Right atrium auricular region (tissue), 2 donors: Measurements from ENCODE around the gene PPP1R36. TPM values are rescaled to one million over a fixed set of nuclear protein-coding genes. Genes with fewer than 3 reads are reported as not detected.
"Not testable (repeated sequence)": the region's sequence is repeated elsewhere in the genome, so short reads cannot be mapped to it uniquely, and the experiment has no call there.

ENCODE experiments used
- DNase-seq: peaks from one replicate; pipeline ENCODE4 v3.0.0-alpha.2; 2019; ENCODE audit warnings: low spot score
- H3K27ac ChIP-seq, 2 donors: fragments of 200-600 bp; sonication (generic); 1 replicate in 1 of 2; 2 replicates in 1 of 2; pipeline ENCODE4 v1.5.1; 2016 to 2019
- H3K27me3 ChIP-seq, 2 donors: fragments of 200-600 bp; sonication (generic); one replicate each; pipeline versions ENCODE4 v1.5.1 to v1.6.0; 2017 to 2019
- H3K36me3 ChIP-seq: fragments of 200-600 bp; sonication (generic); one replicate; pipeline ENCODE4 v1.5.1; 2016
- H3K4me1 ChIP-seq, 2 donors: fragments of 200-600 bp; sonication (generic); one replicate each; pipeline versions ENCODE4 v1.5.1 to v1.6.0; 2017 to 2019
- H3K4me3 ChIP-seq, 2 donors: fragments of 200-600 bp; sonication (generic); 1 replicate in 1 of 2; 2 replicates in 1 of 2; pipeline ENCODE4 v1.5.1; 2017 to 2019; ENCODE audit warnings: mild to moderate bottlenecking in 1 of 2, moderate library complexity in 1 of 2
- H3K9me3 ChIP-seq, 2 donors: fragments of 200-600 bp; sonication (generic); one replicate each; pipeline ENCODE4 v1.5.1; 2019
- total RNA-seq, 2 donors: library from RNA; depleted of rRNA; stranded (reverse); fragments of >200 nt; gene quantifications; one replicate each; pipeline ENCODE4 v1.1.0, GENCODE V29; 2016
- TF ChIP-seq, protein P1 (sequence below), 2 donors: fragments of 200-600 bp; sonication (generic); IDR thresholded peaks; one replicate each; pipeline ENCODE4 v1.5.1; 2019; ENCODE audit warnings: antibody characterized with exemption in 2 of 2

PPP1R36 gene
- total RNA-seq, 2 donors from 2014 or later: 0.31 TPM; not detected in 1

DNA sequence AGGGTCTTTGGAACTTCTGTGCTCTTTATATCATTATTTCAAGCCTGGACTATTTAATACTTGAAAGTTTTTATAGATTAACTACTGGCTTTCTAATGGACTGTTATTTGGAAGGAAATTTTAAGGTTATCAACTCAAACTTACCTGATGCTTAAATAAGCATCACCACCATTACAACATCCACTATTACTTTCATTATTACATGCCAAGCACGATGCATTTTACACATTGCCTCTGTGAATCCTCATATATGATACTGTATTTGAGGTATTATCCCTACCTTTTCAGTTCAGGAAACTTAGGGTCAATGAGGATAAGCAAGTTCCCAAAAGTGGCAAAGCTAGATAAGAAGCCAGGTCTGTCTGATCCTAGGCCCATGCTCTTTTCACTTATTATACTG is 32.8 kb upstream of the PPP1R36 start:
- no peak for DNase-seq

DNA sequence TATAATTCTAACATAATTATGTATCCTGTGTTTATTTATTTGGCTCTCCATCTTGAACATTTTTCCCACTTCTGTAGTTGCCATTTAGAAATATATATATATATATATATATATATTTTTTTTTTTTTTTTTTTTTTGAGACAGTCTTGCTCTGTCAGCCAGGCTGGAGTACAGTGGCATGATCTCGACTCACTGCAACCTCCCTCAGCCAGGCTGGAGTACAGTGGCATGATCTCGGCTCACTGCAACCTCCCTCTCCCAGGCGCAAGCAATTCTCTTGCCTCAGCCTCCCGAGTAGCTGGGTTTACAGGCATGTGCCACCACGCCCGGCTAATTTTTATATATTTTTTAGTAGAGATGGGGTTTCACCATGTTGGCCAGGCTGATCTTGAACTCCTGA is 32.1 kb upstream of the PPP1R36 start:
- not testable (repeated sequence) for H3K9me3 ChIP-seq, H3K36me3 ChIP-seq, H3K4me3 ChIP-seq, H3K27me3 ChIP-seq, DNase-seq, H3K27ac ChIP-seq
- H3K4me1 ChIP-seq: peaks cover 0 to 19% of the 10 kb centered on the region in 2 donors

More for the DNA sequence above, 32.8 kb upstream of the PPP1R36 start:
- Histone ChIP-seq H3K36me3 (peaks cover 1% of the 10 kb centered on the region), H3K27me3 (no peaks in the 10 kb centered on the region), H3K9me3 (no peaks in the 10 kb centered on the region), H3K4me3 (no peak overlapping the region), H3K27ac (no peak overlapping the region), H3K4me1 (peaks cover 0 to 25% of the 10 kb centered on the region in 2 donors)
- TF ChIP-seq, protein P1, sequence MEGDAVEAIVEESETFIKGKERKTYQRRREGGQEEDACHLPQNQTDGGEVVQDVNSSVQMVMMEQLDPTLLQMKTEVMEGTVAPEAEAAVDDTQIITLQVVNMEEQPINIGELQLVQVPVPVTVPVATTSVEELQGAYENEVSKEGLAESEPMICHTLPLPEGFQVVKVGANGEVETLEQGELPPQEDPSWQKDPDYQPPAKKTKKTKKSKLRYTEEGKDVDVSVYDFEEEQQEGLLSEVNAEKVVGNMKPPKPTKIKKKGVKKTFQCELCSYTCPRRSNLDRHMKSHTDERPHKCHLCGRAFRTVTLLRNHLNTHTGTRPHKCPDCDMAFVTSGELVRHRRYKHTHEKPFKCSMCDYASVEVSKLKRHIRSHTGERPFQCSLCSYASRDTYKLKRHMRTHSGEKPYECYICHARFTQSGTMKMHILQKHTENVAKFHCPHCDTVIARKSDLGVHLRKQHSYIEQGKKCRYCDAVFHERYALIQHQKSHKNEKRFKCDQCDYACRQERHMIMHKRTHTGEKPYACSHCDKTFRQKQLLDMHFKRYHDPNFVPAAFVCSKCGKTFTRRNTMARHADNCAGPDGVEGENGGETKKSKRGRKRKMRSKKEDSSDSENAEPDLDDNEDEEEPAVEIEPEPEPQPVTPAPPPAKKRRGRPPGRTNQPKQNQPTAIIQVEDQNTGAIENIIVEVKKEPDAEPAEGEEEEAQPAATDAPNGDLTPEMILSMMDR (IDR thresholded peaks at IDR 0.05): no peak

DNA sequence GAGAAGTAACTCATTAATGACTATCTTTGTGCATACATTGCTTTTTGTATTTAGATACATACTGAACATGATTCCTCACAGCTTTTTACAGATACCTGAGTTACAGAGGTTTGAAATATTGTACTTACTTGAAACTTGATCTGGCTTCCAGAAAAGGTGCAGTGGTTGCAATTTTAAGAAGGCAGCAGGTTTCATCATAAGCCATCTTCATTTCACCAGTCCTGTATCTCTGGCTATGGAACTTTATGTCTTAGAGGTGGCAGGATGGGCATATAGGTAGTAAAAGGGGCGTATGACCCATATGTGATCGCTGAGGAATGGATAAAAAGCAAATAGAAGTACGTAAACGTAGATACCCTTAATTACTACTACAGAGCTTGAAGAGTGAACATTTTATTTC is 31.5 kb upstream of the PPP1R36 start:
- H3K27ac ChIP-seq: no peak overlapping the region
- no peak for DNase-seq
- TF ChIP-seq, protein P1 (IDR thresholded peaks at IDR 0.05): no peak
- H3K36me3 ChIP-seq: peaks cover 14% of the 10 kb centered on the region
- H3K4me1 ChIP-seq: peaks cover 0 to 15% of the 10 kb centered on the region in 2 donors
- H3K9me3 ChIP-seq: no peaks in the 10 kb centered on the region
- H3K4me3 ChIP-seq: no peak overlapping the region
- H3K27me3 ChIP-seq: no peaks in the 10 kb centered on the region

DNA sequence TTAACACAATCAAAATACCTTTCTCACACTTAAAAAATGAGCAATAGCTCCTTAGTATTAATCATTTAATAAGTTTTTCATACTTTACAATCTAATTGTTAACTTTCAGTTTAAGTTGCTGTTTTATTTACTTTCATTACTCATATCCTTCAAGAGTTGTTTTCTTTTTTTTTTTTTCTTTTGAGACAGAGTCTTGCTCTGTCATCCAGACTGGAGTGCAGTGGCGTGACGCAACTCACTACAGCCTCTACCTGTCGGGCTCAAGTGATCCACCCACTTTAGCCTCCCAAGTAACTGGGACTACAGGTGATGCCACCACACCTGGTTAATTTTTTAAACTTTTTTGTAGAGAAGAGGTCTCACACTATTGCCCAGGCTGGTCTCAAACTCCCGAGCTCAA is 29.1 kb upstream of the PPP1R36 start:
- no peaks in the 10 kb centered on the region for H3K9me3 ChIP-seq
- H3K27ac ChIP-seq: no peak overlapping the region
- H3K27me3 ChIP-seq: no peaks in the 10 kb centered on the region
- peaks cover 14% of the 10 kb centered on the region for H3K36me3 ChIP-seq
- H3K4me3 ChIP-seq: no peak overlapping the region
- H3K4me1 ChIP-seq: no peaks in the 10 kb centered on the region
- no peak for DNase-seq
- TF ChIP-seq, protein P1 (IDR thresholded peaks at IDR 0.05): no peak

DNA sequence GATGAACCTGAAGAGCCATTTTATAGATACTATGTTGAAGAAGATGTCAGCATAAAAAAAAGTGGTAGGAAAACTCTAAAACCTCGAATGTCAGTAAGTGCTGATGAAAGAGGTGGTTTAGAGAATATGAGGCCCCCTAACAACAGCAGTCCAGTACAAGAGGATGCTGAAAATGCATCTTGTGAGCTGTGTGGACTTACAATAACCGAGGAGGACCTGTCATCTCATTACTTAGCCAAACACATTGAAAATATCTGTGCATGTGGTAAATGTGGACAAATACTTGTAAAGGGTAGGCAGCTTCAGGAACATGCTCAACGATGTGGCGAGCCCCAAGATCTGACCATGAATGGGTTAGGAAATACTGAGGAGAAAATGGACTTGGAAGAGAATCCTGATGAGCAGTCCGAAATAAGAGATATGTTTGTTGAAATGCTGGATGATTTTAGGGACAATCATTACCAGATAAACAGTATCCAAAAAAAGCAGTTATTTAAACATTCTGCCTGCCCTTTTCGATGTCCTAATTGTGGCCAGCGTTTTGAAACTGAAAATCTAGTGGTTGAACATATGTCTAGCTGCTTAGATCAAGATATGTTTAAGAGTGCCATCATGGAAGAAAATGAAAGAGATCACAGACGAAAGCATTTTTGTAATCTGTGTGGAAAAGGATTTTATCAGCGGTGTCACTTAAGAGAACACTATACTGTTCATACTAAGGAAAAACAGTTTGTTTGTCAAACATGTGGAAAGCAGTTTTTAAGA is 27.0 kb upstream of the PPP1R36 start:
- H3K36me3 ChIP-seq: peaks cover 14% of the 10 kb centered on the region
- H3K27ac ChIP-seq: no peak overlapping the region

DNA sequence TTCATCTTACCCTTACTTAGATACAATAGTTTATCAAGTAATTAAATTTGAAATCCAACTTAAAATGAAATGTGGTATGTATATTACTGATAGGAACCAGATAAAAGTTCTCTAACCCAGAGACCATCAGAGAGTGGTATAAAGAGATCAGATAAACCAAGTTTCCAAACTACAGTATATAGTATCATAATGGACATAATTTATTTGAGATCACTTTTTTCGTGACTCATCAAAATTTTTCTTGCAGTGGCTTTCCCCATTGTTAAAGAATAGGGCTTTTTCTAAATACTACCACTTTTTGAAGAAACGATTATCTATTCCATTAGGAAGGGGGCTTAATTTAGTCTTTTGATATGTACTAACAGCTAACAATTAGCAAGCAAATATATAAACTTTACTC is 24.4 kb upstream of the PPP1R36 start:
- DNase-seq: no peak
- TF ChIP-seq, protein P1 (IDR thresholded peaks at IDR 0.05): no peak
- Histone ChIP-seq H3K4me3 (no peak overlapping the region), H3K27me3 (no peaks in the 10 kb centered on the region), H3K27ac (no peak overlapping the region), H3K9me3 (no peaks in the 10 kb centered on the region), H3K4me1 (no peaks in the 10 kb centered on the region), H3K36me3 (peaks cover 14% of the 10 kb centered on the region)

More for the DNA sequence above, 27.0 kb upstream of the PPP1R36 start:
- no peak for DNase-seq
- TF ChIP-seq, protein P1 (IDR thresholded peaks at IDR 0.05): no peak
- H3K4me3 ChIP-seq: no peak overlapping the region
- no peaks in the 10 kb centered on the region for H3K9me3 ChIP-seq
- H3K27me3 ChIP-seq: no peaks in the 10 kb centered on the region
- no peaks in the 10 kb centered on the region for H3K4me1 ChIP-seq
